ENCODE data around the gene PRXL2B.

PRXL2B gene

DNA sequence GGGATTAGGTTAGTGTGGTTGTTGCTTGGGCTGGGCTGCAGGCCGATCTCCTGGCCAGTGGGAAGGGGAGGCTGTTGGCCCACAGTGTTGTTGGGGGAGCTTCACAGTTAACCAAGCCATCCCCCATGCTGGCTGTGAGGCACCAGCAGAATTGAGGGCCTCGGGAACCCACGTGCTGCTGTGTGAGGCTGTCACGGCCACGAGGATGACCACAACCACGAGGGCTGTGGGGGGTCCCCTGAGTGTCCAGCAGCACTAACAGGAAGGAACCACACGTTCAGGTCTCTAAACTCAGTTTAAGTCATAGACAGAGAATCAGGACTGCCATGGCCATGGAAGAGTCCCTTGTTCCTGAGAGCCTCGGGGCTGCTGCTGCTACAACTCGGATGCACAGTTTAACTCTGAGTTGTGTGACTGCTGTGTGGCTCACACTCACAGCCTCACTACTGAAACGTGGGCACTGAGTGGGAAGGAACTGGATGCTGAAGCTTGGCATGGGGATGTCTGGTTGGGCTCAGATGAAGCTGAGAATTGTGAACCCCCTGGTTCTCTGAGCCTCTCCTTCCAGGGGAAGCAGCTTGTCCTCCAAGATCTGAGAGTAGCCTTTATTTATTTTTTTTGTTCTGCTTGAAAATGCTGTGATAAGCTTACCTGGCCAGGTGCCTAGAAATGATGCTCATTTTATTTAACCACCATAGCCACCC is 51.0 kb downstream of the PRXL2B start:
- FAIRE-seq (no peak), DNase-seq (ENCODE audit: insufficient read length, low spot score) (no peak)
- no peak for TF ChIP-seq POLR2A (IDR thresholded peaks at IDR 0.05; ENCODE audit: low read depth, low read length)

DNA sequence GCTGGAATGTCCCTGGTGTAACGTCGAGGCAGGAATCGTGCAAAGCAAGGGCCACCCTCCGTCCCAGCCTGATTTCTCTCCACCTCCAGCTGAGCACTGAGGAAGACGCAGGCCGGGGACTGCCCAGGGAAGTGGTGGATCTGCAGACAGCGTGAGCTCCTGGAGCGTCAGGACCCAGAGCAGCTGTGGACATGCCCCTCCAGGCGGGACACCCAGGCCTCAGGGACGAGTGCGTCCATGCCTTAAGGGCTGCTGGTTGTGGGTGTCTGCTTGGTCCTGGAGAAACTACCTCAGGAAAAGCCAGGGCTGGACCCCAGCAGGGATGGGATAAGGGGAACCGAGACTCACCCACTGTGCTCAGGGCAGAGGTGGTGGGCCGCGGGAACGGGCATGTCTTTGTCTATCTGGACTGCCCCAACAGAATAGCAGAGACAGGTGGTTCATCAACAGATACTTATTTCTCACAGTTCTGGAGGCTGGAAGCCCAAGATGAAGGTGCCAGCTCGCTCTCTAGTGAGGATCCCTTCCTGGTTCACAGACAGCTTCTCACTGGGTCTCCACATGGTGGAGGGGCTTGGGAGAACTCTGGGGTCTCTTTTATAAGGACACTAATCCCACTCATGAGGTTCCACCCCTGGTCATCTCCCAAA is 52.0 kb downstream of the PRXL2B start:
- DNase-seq (ENCODE audit: insufficient read length, low spot score) (no peak), FAIRE-seq (no peak)
- TF ChIP-seq POLR2A (IDR thresholded peaks at IDR 0.05; ENCODE audit: low read depth, low read length): no peak

DNA sequence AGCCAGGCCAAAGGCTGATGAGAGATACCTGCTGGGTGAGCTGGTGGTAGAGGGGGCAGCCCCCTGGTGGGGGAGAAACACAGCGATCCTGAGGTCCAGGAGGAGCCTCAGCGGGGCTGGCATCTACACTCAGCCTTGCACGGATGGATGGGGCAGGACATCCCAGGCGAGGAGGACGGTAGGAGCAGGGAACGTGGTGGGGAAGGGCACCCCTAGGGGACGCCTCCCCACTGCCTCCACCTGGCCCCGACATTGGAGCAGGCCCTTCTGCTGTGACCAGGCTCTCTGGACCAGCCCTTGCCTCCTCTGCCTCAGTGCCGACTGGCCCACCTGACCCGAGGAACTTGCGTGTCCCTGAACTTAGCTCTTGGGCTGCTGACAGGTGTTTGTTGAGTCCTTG is 52.6 kb downstream of the PRXL2B start:
- no peak for FAIRE-seq
- no peak for DNase-seq (ENCODE audit: insufficient read length, low spot score)
- TF ChIP-seq POLR2A (IDR thresholded peaks at IDR 0.05; ENCODE audit: low read depth, low read length): no peak

DNA sequence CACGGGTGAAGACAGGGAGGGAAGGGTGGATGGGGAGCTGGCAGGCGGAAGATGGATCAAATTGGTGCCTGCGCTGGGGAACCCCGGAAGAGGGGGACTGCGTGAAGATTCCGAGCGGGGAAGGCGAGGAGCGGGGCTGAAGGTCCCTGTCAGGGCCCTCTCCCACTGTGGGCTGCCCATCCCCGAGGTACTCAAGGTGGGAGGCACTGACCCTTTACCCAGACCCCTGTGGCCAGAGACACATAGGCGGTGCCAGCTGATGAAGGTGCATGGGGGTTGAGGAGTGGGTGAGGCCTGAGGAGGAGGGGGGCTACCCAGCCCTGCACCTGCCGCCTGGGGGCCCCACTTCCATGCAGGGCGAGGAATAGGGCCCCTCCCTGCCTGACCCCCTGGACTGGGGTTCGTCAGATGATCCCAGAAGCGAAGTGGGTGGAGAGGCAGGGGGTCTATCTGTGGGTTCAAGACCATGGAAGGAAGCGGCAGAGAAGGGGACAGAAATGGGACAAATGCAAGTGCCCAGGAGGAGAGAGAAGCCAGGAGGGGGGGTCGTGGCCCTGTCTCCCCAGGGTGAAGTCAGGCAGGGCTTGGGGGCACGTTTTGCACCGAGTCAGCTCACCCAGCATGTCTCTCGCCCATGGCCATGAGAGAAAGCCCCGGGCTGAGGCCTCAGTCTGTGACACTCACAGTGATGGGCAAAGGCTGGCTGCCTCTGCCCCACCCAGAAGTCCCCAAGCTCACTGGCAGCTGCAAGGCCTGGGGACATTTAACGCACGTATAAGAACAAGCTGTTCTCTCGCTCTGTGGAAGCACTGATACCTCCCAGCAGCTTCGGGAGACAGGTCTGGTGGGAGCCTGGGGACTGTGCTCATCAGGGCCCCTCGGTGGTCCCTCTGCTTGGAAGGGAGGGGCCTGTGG is 53.3 kb downstream of the PRXL2B start:
- no peak for FAIRE-seq
- no peak for DNase-seq (ENCODE audit: insufficient read length, low spot score)
- TF ChIP-seq POLR2A (IDR thresholded peaks at IDR 0.05; ENCODE audit: low read depth, low read length): no peak

DNA sequence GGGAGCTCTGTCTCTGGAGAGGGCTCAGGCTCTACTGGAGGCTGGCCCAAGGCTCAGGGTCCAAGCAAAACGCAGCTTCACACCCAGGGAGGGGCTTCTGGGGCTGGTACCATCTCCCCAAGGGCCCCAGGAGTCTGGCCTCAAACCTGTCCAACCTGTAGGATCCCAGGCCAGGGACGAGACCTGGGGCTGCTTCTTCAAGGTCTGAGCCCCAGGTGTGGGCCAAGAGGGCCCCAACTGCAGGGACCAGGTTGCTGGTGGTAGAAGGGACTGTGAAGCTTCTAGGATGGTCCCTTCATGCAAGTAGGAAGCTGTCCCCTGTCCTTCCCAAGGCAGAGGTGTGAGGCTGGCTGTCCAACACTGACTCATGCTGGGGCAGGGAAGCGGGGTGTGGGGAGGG is 54.0 kb downstream of the PRXL2B start:
- FAIRE-seq: no peak
- TF ChIP-seq POLR2A (IDR thresholded peaks at IDR 0.05; ENCODE audit: low read depth, low read length): no peak
- no peak for DNase-seq (ENCODE audit: insufficient read length, low spot score)

Data from H54 (cell line).